GM21723 (cell line): ENCODE data around the gene TMEM175.

ENCODE experiments used
- ATAC-seq: cut with Tn5 transposase; IDR thresholded peaks from one replicate; pipeline ENCODE4 v1.9.1; 2021; ENCODE audit warnings: mild to moderate bottlenecking, moderate library complexity; ENCODE audit not compliant: unreplicated experiment

TMEM175 gene

GRCh38 chr4:898869-899555 lies 33.2 kb upstream of the TMEM175 start:
- no peak for ATAC-seq

- ATAC-seq: no peak
These were observed 32.7 kb upstream of the TMEM175 start for GRCh38 chr4:899556-899906.

GRCh38 chr4:900073-900472 lies 32.2 kb upstream of the TMEM175 start:
- ATAC-seq: no peak

- ATAC-seq: no peak
These were observed 31.5 kb upstream of the TMEM175 start for GRCh38 chr4:900721-901120.

GRCh38 chr4:901192-901910 lies 30.9 kb upstream of the TMEM175 start:
- no peak for ATAC-seq

- ATAC-seq: no peak
These were observed 28.9 kb upstream of the TMEM175 start for GRCh38 chr4:903066-904046.

GRCh38 chr4:905485-906338 lies 26.5 kb upstream of the TMEM175 start:
- ATAC-seq: no peak

GRCh38 chr4:906339-907102 lies 25.7 kb upstream of the TMEM175 start:
- no peak for ATAC-seq

GRCh38 chr4:907103-907400 lies 25.2 kb upstream of the TMEM175 start:
- ATAC-seq: no peak

GRCh38 chr4:907691-908425 lies 24.4 kb upstream of the TMEM175 start:
- no peak for ATAC-seq

- no peak for ATAC-seq
These were observed 23.1 kb upstream of the TMEM175 start for GRCh38 chr4:909131-909571.

GRCh38 chr4:909821-910220 lies 22.4 kb upstream of the TMEM175 start:
- ATAC-seq: no peak

GRCh38 chr4:910366-911091 lies 21.7 kb upstream of the TMEM175 start:
- no peak for ATAC-seq

GRCh38 chr4:911221-911751 lies 21.0 kb upstream of the TMEM175 start:
- ATAC-seq: no peak

- ATAC-seq: no peak
These were observed 20.3 kb upstream of the TMEM175 start for GRCh38 chr4:911871-912490.

- no peak for ATAC-seq
These were observed 19.5 kb upstream of the TMEM175 start for GRCh38 chr4:912548-913279.

- ATAC-seq: no peak
These were observed 19.0 kb upstream of the TMEM175 start for GRCh38 chr4:913280-913618.
